Immature natural killer cell (primary cell): ENCODE results near the gene SRF. TPM values are rescaled to one million over a fixed set of nuclear protein-coding genes. Genes with fewer than 3 reads are reported as not detected.

ENCODE experiments used
- DNase-seq, 3 donors: peaks; one replicate each; pipeline ENCODE4 v3.0.0; 2022; ENCODE audit warnings: mixed read lengths in 1 of 3
- H3K27ac Mint-ChIP-seq, 6 donors: one replicate each; pipeline ENCODE4 v1.8.0; 2020; ENCODE audit warnings: mixed read lengths in 6 of 6, mild to moderate bottlenecking in 5 of 6, inconsistent platforms in 4 of 6, moderate library complexity in 3 of 6
- H3K27me3 Mint-ChIP-seq, 3 donors: one replicate each; pipeline ENCODE4 v1.8.0; 2020 to 2021; ENCODE audit warnings: low read depth in 3 of 3, mild to moderate bottlenecking in 3 of 3, mixed read lengths in 3 of 3, moderate library complexity in 3 of 3, inconsistent platforms in 1 of 3
- H3K36me3 Mint-ChIP-seq, 3 donors: one replicate each; pipeline ENCODE4 v1.8.0; 2020; ENCODE audit warnings: mixed read lengths in 3 of 3, inconsistent platforms in 2 of 3, mild to moderate bottlenecking in 2 of 3
- H3K4me1 Mint-ChIP-seq, 2 donors: one replicate each; pipeline ENCODE4 v1.8.0; 2020; ENCODE audit warnings: inconsistent platforms in 2 of 2, mild to moderate bottlenecking in 2 of 2, mixed read lengths in 2 of 2, moderate library complexity in 1 of 2
- H3K4me3 Mint-ChIP-seq, 5 donors: one replicate each; pipeline ENCODE4 v1.8.0; 2020; ENCODE audit warnings: mild to moderate bottlenecking in 5 of 5, mixed read lengths in 5 of 5, inconsistent platforms in 3 of 5, moderate library complexity in 3 of 5
- H3K9me3 Mint-ChIP-seq, 6 donors: one replicate each; pipeline ENCODE4 v1.8.0; 2020; ENCODE audit warnings: mild to moderate bottlenecking in 6 of 6, mixed read lengths in 6 of 6, inconsistent platforms in 4 of 6, moderate library complexity in 3 of 6
- polyA plus RNA-seq, 3 donors: library from polyadenylated mRNA; unstranded; fragments of 300-500 nt; fragmentation: Illumina TruSeq; gene quantifications; one replicate each; pipeline ENCODE4 v1.2.3, GENCODE V29; 2021

Gene SRF
- polyA plus RNA-seq, 3 donors from 2014 or later: 4.8 to 7.3 (median 5.2) TPM

DNA sequence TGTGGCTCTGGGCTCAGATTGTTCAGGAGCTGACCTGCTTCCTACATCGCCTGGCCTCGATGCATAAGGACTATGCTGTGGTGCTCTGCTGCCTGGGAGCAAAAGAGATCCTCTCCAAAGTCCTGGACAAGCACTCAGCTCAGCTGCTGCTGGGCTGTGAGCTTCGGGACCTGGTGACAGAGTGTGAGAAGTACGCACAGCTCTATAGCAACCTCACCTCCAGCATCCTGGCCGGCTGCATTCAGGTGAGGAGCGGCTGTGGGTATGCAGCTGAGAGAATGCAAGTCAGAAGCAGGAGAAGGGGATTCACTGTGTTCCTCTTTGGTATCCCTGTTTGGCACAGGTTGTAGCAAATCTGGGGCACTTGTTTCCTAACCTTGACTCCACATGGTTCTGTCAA lies 28.8 kb downstream of the SRF start:
- Mint-ChIP-seq H3K4me3 (no peak overlapping the region), H3K9me3 (no peaks in the 10 kb centered on the region), H3K27me3 (peaks cover 0 to 5% (median 0%) of the 10 kb centered on the region in 3 donors), H3K4me1 (no peaks in the 10 kb centered on the region), H3K36me3 (peaks cover 18 to 41% (median 19%) of the 10 kb centered on the region in 3 donors), H3K27ac (no peak overlapping the region)
- no peak for DNase-seq

DNA sequence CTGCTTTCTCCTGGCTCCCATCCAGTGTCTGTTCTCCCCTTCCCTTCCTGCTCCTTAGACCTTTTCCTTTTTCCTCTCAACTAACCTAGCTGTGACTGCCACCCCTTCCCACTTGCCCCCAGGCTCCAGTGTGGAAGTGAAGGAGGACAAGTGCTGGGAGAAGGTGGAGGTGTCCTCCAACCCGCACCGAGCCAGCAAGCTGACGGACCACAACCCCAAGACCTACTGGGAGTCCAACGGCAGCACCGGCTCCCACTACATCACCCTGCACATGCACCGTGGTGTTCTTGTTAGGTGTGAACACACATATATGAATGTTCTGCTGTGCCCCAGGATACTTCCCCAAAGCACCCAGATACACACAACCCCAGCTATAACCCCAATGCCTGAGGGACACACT lies 29.5 kb downstream of the SRF start:
- Mint-ChIP-seq H3K27ac (peak overlapping the region in 2 of 6 donors; percentile 1 to 17), H3K4me1 (no peaks in the 10 kb centered on the region), H3K4me3 (no peak overlapping the region), H3K27me3 (peaks cover 0 to 5% (median 0%) of the 10 kb centered on the region in 3 donors), H3K9me3 (no peaks in the 10 kb centered on the region), H3K36me3 (peaks cover 12 to 40% (median 17%) of the 10 kb centered on the region in 3 donors)
- no peak for DNase-seq

DNA sequence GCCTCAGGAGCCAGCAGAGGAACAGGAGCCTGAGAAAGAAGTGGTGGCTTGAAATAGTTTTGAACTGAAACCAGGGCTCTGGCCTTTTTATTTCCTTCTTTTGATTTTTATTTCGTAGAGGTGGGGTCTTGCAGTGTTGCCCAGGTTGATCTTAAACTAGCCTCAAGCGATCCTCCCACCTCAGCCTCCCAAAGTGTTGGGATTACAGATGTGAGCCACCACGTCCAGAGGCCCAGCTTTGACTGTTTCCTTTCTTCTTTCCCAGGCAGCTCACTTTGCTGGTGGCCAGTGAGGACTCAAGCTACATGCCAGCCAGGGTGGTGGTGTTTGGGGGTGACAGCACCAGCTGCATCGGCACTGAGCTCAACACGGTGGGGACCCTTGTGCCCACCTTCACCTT lies 31.4 kb downstream of the SRF start:
- H3K27ac Mint-ChIP-seq: peak overlapping the region in 1 of 6 donors; percentile 24
- no peaks in the 10 kb centered on the region for H3K9me3 Mint-ChIP-seq
- DNase-seq: no peak
- H3K36me3 Mint-ChIP-seq: peaks cover 5 to 30% (median 12%) of the 10 kb centered on the region in 3 donors
- H3K4me3 Mint-ChIP-seq: no peak overlapping the region
- H3K4me1 Mint-ChIP-seq: no peaks in the 10 kb centered on the region
- H3K27me3 Mint-ChIP-seq: peaks cover 0 to 5% (median 0%) of the 10 kb centered on the region in 3 donors

DNA sequence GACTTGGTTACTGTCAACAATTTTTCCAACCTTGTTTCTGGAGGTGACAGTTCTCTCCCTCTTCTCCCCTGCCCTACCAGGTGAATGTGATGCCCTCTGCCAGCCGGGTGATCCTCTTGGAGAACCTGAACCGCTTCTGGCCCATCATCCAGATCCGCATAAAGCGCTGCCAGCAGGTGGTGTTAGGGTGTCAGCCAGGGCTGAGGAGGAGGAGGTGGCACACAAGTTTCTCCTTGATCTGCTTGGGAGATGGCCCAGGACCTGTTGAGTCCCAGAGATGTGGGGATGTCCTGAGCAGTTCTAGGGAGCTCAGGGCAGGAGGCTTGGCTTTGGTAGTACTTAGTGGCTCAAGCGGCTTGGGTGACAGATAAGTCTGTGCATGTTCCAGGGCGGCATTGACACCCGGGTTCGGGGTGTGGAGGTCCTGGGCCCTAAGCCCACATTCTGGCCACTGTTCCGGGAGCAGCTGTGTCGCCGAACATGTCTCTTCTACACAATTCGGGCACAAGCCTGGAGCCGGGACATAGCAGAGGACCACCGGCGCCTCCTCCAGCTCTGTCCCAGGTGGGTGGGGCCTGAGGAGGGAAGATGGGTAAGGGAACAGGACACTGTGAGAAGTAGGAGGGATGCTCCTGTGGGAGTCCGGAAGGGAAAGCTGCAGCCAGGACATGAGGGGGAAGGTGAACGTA lies 32.1 kb downstream of the SRF start:
- no peak overlapping the region for H3K4me3 Mint-ChIP-seq
- H3K27ac Mint-ChIP-seq: no peak overlapping the region
- H3K4me1 Mint-ChIP-seq: no peaks in the 10 kb centered on the region
- no peak for DNase-seq
- no peaks in the 10 kb centered on the region for H3K9me3 Mint-ChIP-seq
- peaks cover 5 to 30% (median 12%) of the 10 kb centered on the region in 3 donors for H3K36me3 Mint-ChIP-seq
- H3K27me3 Mint-ChIP-seq: peaks cover 0 to 5% (median 0%) of the 10 kb centered on the region in 3 donors

DNA sequence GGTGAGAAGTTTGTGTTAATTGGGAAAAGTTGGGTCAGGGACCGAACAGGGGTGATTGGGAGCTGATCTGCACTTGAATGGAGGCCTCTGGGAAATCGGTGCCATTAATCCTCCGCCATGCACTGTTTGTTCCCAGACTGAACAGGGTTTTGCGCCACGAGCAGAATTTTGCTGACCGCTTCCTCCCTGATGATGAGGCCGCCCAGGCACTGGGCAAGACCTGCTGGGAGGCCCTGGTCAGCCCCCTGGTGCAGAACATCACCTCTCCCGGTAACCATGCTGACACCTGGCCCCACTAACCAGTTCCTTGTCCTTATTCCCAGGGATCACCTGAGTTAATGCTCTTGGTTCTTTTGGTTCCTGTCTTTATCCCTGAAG lies 32.6 kb downstream of the SRF start:
- Mint-ChIP-seq H3K36me3 (peaks cover 5 to 30% (median 12%) of the 10 kb centered on the region in 3 donors), H3K9me3 (no peaks in the 10 kb centered on the region), H3K27me3 (peaks cover 0 to 5% (median 0%) of the 10 kb centered on the region in 3 donors), H3K4me3 (no peak overlapping the region), H3K4me1 (no peaks in the 10 kb centered on the region), H3K27ac (no peak overlapping the region)
- no peak for DNase-seq

DNA sequence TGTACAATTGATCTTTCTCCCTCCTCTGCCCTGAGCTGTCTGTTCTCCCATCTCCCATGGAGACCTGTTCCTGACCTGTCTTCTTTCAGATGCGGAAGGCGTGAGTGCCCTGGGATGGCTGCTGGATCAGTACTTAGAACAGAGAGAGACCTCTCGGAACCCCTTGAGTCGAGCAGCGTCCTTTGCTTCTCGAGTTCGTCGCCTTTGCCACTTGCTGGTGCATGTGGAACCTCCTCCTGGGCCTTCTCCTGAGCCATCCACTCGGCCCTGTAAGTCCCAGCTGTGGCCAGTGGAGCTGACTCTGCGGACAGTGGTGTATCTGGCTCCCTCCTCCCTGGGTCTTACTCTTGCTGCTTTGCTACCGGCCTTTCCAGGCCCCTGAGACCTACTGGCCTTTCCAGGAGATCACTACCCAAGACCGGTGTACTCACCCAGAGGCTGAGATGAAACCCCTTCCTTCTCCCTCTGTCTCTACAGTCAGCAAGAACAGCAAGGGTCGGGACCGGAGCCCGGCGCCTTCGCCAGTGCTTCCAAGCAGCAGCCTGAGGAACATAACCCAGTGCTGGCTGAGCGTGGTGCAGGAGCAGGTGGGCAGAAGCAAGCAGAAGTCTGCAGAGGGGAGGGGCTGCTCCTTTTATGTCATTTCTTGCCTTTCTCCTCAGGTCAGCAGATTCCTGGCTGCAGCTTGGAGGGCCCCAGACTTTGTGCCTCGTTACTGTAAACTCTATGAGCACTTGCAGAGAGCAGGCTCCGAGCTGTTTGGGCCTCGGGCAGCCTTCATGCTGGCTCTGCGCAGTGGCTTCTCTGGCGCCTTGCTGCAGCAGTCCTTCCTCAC lies 33.4 kb downstream of the SRF start:
- no peaks in the 10 kb centered on the region for H3K4me1 Mint-ChIP-seq
- H3K9me3 Mint-ChIP-seq: no peaks in the 10 kb centered on the region
- H3K4me3 Mint-ChIP-seq: no peak overlapping the region
- no peak for DNase-seq
- H3K36me3 Mint-ChIP-seq: peaks cover 4 to 27% (median 12%) of the 10 kb centered on the region in 3 donors
- peaks cover 0 to 5% (median 0%) of the 10 kb centered on the region in 3 donors for H3K27me3 Mint-ChIP-seq
- H3K27ac Mint-ChIP-seq: no peak overlapping the region

DNA sequence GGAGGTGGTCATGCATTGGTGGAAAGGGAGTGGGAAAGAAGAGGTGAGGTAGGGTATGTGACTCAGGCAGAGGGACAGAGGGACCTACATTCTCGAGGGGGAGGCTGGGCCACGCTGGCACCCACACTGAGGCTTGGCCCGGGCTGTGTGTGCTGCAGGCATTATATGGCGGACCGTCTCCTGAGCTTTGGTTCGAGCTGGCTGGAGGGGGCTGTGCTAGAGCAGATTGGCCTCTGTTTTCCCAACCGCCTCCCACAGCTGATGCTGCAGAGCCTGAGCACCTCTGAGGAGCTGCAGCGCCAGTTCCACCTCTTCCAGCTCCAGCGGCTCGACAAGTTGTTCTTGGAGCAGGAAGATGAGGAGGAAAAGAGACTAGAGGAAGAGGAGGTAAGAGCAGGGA lies 34.8 kb downstream of the SRF start:
- no peak overlapping the region for H3K4me3 Mint-ChIP-seq
- no peak for DNase-seq
- peaks cover 0 to 17% (median 11%) of the 10 kb centered on the region in 3 donors for H3K36me3 Mint-ChIP-seq
- H3K9me3 Mint-ChIP-seq: no peaks in the 10 kb centered on the region
- peaks cover 0 to 5% (median 0%) of the 10 kb centered on the region in 3 donors for H3K27me3 Mint-ChIP-seq
- no peak overlapping the region for H3K27ac Mint-ChIP-seq
- H3K4me1 Mint-ChIP-seq: no peaks in the 10 kb centered on the region

DNA sequence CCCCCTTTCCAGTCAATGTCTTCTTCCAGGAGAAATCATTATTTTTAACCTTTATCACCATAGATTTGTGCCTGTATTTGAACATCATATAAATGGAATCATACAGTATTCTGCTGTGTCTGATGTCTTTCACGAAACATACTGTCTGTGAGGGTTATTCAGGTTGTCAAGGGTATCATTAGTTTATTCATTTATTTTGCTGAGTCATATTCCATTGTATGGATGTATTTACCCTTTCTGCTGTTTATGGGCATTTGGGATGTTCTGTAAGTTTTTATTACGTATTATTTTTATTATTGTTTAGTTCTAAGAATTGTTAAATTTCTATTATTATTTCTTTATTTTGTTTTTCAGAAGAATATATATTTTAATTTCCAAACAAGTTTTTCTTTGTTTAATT lies 36.2 kb downstream of the SRF start:
- Mint-ChIP-seq H3K4me3 (no peak overlapping the region), H3K36me3 (peaks cover 0 to 16% (median 8%) of the 10 kb centered on the region in 3 donors), H3K9me3 (no peaks in the 10 kb centered on the region), H3K4me1 (no peaks in the 10 kb centered on the region), H3K27ac (no peak overlapping the region), H3K27me3 (no peaks in the 10 kb centered on the region)
- DNase-seq: no peak

DNA sequence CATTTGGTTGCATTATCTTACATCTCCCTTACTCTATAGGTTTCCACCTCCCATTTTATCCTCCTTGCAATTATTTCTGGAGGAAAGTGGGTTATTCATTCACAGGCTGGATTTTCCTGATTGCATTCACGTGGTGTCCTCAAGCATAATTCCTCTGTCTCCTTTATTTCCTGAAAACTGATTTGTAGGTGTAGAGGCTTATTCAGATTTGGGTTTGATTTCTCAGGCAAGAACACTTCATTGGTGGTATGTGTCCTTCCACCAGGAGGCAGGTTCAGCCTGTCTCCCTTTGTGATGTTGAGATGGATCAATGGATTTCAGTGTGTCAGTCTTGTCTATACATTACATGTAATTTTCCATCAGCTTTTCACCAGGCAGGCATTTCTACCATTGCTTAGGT lies 40.9 kb downstream of the SRF start:
- no peaks in the 10 kb centered on the region for H3K4me1 Mint-ChIP-seq
- H3K9me3 Mint-ChIP-seq: no peaks in the 10 kb centered on the region
- no peak overlapping the region for H3K4me3 Mint-ChIP-seq
- H3K27ac Mint-ChIP-seq: peak overlapping the region in 1 of 6 donors; percentile 41
- no peak for DNase-seq
- H3K36me3 Mint-ChIP-seq: peaks cover 10 to 30% (median 16%) of the 10 kb centered on the region in 3 donors
- peaks cover 0 to 3% (median 0%) of the 10 kb centered on the region in 3 donors for H3K27me3 Mint-ChIP-seq

DNA sequence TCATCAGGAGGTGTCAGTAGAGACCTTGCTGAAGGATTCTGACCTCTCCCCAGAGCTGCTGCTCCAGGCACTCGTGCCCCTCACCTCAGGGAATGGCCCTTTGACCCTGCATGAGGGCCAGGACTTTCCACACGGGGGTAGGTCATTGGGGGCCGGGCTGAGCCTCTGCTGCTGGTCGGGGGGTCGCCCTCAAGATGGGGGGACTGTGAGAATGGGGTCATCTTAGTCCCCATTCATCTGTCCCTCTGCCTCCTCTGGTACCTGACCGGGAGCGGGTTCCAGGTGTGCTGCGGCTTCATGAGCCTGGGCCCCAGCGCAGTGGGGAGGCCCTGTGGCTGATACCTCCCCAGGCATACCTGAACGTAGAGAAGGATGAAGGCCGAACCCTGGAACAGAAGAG lies 42.4 kb downstream of the SRF start:
- Mint-ChIP-seq H3K9me3 (no peaks in the 10 kb centered on the region), H3K27ac (no peak overlapping the region), H3K4me3 (no peak overlapping the region), H3K36me3 (peaks cover 10 to 36% (median 16%) of the 10 kb centered on the region in 3 donors), H3K27me3 (peaks cover 0 to 3% (median 0%) of the 10 kb centered on the region in 3 donors), H3K4me1 (no peaks in the 10 kb centered on the region)
- no peak for DNase-seq

DNA sequence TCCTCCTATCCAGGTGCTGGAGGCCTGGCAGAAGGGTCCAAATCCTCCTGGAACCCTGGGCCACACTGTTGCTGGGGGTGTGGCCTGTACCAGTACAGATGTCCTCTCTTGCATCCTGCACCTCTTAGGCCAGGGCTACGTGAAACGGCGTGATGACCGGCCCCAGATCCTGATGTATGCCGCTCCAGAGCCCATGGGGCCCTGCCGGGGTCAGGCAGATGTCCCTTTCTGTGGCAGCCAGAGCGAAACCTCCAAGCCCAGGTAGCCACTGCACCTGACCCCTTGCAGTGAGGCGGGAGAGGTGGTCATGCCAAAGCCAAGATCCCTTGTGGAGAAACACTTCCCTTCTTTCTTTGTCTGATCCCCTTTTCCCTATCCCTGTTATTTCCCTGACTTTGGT lies 44.0 kb downstream of the SRF start:
- peaks cover 0 to 3% (median 0%) of the 10 kb centered on the region in 3 donors for H3K27me3 Mint-ChIP-seq
- H3K9me3 Mint-ChIP-seq: no peaks in the 10 kb centered on the region
- H3K27ac Mint-ChIP-seq: no peak overlapping the region
- H3K4me3 Mint-ChIP-seq: no peak overlapping the region
- peaks cover 17 to 47% (median 21%) of the 10 kb centered on the region in 3 donors for H3K36me3 Mint-ChIP-seq
- no peak for DNase-seq
- no peaks in the 10 kb centered on the region for H3K4me1 Mint-ChIP-seq

DNA sequence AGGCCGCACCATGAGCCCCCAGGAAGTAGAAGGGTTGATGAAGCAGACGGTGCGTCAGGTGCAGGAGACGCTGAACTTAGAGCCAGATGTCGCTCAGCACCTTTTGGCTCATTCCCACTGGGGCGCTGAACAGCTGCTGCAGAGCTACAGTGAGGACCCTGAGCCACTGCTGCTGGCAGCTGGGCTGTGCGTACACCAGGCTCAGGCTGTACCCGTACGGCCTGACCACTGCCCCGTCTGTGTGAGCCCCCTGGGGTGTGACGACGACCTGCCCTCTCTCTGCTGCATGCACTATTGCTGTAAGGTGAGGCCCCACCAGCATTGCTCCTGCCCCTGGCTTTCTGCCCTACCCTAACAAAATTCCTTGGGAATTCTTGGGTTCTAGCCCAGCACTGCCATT lies 45.1 kb downstream of the SRF start:
- H3K4me3 Mint-ChIP-seq: no peak overlapping the region
- peaks cover 17 to 47% (median 24%) of the 10 kb centered on the region in 3 donors for H3K36me3 Mint-ChIP-seq

DNA sequence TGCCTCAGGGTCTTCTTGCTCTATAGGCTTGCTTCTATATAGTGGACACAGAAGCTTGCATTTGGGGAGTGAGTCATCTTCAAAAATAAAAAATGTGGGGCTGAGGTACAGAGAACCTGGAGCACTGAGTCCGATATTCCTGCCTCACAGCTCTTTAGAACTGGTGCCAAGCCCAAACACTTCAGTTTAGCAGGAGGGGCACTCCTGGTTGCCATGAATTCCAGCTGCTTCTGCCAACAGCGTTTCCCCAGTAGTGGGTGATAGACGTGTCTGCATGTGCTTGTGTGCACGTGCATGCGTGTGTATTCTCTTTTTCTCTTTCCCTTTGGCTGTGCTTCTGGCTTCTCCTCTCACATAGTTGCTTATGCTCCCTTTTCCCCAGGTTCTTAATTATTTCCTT lies 46.3 kb downstream of the SRF start:
- H3K27ac Mint-ChIP-seq: no peak overlapping the region
- H3K4me3 Mint-ChIP-seq: no peak overlapping the region
- H3K4me1 Mint-ChIP-seq: no peaks in the 10 kb centered on the region
- H3K36me3 Mint-ChIP-seq: peaks cover 17 to 44% (median 19%) of the 10 kb centered on the region in 3 donors
- no peaks in the 10 kb centered on the region for H3K9me3 Mint-ChIP-seq
- peaks cover 0 to 3% (median 3%) of the 10 kb centered on the region in 3 donors for H3K27me3 Mint-ChIP-seq
- DNase-seq: no peak

More for the DNA sequence above, 45.1 kb downstream of the SRF start:
- Mint-ChIP-seq H3K4me1 (no peaks in the 10 kb centered on the region), H3K27ac (no peak overlapping the region), H3K9me3 (no peaks in the 10 kb centered on the region), H3K27me3 (peaks cover 0 to 3% (median 1%) of the 10 kb centered on the region in 3 donors)
- DNase-seq: no peak

DNA sequence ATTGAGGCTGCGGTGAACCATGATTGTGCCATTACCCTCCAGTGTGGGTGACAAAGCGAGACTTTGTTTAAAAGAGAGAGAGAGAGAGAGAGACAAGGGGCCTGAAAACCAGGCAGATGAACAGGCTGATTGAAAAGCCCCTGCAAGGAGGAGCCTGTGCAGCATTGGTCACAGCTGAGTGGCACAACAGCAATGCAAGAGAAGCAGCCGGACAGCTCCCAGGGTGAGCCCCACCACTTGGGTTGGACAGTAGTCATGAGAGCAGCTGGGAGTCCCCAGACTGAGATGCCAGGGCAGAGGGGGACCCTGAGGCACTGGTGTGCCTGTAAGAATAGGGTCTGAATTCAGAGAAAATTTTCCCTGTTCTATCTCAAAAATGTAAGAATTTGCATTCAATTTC lies 48.0 kb downstream of the SRF start:
- peaks cover 17 to 37% (median 19%) of the 10 kb centered on the region in 3 donors for H3K36me3 Mint-ChIP-seq
- H3K27me3 Mint-ChIP-seq: peaks cover 0 to 4% (median 0%) of the 10 kb centered on the region in 3 donors
- H3K27ac Mint-ChIP-seq: peak overlapping the region in 1 of 6 donors; percentile 45
- H3K4me3 Mint-ChIP-seq: no peak overlapping the region
- no peaks in the 10 kb centered on the region for H3K9me3 Mint-ChIP-seq
- DNase-seq: no peak
- H3K4me1 Mint-ChIP-seq: peaks cover 6 to 9% of the 10 kb centered on the region in 2 donors
